ENCODE data around the gene CUX1.
A peak's percentile ranks its signal among the peaks of the same experiment; 100 is the strongest.

Gene CUX1

DNA sequence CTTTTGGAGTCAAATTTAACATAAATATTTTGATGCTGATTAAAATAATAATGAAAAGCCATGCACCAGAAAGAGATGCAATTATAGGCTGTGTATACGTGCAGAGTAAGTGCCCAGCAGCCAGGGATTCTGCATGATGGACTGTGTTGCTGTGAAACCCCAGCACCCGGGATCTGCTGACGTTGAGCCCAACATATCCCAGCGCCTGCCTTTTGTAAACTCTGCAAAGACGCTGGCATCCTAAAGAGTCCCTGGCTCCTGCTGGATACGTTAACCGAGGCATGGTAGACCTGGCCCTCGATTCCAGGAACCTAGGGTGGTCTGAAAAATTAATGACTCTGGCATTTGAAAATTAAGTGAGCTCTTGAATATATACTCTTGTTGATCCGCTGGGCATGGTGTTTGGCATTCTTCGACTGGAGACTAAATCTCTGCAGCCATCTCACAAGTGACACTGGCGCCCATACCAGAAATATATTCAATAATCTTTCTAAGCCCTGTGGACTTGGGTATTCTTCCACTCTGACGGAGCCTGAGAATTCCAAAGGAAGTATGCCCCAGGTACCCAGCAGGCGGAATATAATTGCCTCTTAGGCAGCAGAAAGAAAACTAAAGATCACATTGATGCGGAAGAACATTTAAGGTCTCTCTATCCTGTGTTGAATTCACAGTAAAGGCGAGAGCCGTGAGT is 278.0 kb downstream of the CUX1 start:
- no peak for DNase-seq

GRCh38 chr7:102096012-102096332 is 278.5 kb downstream of the CUX1 start:
- DNase-seq = no peak

DNA sequence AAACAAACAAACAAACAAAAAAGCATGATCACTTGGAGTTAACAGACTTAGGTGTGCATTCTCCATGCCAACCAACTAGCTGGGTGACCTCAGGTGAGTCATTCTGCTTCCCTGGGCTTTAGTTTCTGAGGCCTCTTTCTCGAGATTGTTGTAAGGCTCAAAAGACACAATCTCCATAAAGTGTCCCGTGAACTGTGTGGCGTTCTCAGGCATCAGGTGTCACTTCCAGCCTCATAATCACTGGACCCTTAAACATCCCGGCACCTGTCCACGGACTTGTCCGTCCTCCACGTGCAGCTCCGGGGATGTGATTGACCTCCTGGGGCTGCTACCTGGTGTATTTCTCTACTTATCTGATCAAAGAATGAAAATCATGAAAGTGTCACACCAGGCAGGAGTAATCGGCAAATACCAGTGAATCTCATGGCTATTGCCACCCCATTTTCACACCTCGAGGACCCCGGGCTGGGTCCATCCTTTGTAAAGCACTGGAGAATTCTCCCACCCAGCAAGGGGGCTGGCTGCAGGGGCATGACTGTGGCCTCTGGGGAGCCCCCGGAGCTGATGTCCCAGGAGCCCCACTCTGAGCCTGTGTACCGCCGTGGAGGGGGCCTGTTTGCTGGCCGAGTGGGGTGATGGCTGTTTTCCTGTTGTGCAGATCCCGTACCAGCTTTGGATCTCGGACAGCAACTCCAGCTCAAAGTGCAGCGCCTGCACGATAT is 279.4 kb downstream of the CUX1 start:
- DNase-seq = no peak

DNA sequence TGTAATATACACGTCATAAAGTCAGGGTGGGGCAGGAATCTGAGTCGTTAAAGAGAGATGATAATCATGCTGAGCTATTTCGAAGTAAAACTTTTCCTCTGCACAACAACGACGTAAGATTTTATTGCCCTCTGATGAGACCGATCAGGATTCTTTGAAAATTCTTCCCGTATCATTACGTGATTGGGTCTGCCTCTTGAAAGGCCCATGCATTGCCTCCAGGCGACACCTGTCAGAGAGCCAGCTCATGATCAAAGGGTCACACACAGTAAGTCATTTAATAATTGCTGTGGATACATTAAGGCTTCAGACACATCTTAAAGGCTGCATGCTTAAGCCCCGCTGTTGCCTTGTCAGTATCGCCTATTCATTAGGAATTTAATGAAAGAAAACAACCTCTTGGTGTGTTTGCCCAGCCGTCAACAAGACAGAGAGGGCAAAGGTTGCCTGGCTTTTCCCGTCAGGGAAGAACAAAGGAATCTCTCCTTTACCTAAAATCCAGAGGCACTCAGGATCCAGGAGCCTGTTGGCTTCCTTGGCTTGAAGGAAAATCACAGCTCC is 280.3 kb downstream of the CUX1 start:
- DNase-seq = no peak

- no peak for DNase-seq
Measured at GRCh38 chr7:102098986-102099385, 281.6 kb downstream of the CUX1 start.

DNA sequence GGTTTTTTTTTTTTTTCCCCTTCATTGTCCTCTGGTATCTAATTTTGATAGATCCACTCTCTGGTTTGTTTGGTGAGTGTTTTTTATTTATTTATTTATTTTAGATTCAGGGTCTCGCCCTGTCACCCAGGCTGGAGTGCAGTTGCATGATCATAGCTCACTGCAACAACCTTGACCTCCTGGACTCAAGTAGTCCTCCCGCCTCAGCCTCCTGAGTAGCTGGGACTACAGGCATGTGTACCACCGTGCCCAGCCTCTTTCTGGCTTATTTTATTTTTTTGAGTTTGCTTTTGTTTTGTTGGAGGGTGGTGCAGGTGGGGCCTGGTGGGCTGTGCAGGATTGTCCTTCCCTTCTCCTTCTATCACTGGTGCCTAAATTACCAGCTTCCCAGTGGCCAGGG is 282.0 kb downstream of the CUX1 start:
- DNase-seq = no peak

- no peak for DNase-seq
Measured at GRCh38 chr7:102101111-102101551, 283.7 kb downstream of the CUX1 start.

DNA sequence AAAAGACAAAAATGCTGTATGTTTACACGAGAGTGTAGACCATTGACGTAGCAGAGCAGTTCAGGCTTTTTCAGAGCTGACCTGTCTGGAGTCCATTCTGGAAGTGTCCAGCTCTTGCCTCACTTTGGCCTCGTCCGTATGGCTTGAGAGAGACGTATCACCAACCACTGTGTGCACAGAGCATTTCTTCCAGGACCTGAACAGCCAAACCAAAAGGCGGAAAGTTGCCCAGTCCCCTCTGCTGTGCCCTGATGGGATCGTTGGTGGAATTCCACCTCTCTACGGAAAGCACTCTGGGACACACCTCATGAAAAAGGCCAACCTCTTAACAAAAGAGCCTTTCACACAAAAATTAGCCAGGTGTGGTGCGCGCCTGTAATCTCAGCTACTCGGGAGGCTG is 284.5 kb downstream of the CUX1 start:
- no peak for DNase-seq

DNA sequence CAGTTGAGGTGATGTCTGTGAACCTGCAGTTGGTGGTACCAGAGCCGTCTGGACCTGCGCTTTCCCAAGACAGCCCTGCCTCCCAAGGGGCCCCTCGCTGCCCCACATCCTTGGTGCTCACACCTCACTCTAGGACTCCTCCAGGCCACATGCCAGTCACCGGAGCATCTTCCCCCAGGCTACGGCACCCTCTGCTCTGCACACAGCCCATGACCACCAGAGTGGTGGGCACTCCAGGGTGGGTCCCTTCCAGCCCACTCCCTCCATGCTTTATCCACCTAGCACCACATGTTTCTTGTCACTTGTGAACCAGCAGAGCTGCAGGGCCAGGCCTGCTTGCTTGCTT is 285.6 kb downstream of the CUX1 start:
- no peak for DNase-seq

DNA sequence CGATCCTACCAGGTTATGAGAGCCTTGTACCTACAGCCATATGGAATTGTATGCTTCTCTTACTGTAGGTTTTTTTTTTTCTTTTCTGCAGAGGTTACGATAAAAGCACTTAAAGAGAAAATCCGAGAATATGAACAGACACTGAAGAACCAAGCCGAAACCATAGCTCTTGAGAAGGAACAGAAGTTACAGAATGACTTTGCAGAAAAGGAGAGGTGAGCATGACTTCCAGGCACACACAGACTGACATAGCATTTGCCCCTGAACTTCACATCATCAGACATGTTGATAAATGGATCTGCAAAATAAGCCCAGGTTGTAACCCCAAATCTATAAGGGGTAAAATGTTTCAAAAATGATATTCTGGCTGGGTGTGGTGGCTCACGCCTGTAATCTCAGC is 286.8 kb downstream of the CUX1 start:
- no peak for DNase-seq

- DNase-seq = no peak
Measured at GRCh38 chr7:102106625-102107024, 289.2 kb downstream of the CUX1 start.

GRCh38 chr7:102107474-102108104 is 290.2 kb downstream of the CUX1 start:
- DNase-seq = no peak

DNA sequence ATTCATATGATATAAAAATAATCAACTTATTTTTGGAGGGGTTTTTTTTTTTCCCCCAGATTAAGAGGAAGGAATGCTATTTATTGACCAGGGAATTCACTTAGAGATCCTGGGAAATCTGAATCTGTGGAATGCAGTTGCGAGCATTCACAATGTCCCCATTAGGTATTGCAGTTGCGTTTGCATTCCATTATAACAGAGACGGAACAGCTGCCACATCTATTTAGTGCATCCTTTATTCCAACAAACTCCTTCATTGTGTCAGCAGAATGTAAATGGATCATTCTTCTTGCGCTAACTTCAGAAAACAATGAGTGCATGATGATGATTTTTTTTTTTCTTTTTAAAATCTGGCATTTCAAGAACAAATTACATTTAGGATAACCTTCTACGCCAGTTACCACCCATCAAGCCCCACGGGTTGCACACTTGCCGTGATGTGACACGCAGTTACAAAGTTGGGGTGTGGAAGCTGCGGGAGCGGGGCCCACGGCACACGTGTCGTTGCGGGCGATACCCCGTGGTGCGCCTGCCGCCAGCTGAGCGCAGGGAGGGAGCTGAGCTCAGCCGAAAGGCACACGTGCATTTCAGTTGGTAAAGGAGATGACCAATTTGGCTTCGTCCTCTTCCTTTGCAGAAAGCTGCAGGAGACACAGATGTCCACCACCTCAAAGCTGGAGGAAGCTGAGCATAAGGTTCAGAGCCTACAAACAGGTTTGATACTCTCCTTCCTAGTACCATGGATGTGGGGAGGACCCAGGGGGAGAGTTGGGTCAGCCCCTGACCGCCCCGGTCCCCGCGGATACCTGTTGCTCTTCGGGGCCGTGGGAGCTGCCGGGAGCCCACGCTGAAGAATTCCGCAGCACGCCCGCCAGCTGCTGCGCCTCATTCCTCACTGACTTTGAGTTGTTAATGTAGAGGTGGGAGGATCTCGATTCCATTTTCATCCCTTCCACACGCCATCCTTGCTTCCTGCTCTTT is 293.9 kb downstream of the CUX1 start:
- DNase-seq = peak in 39 of 58 donors; percentile 6 to 54 (median 30)

DNA sequence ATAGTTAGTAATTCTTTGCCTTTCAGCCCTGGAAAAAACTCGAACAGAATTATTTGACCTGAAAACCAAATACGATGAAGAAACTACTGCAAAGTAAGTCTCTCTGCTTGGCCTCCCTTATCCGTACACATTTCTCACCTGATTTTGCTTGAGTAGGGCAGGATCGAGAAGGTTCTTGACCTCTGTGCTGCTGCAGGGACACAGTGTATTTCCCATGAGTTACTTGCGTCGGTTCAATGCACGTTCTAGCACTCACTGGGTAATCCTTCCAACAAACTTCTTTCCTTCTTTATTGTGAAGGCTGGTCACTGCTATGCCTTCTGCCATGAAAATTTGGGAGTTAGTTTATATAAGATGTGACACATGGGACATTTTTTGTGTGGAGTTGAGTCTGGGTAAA is 297.8 kb downstream of the CUX1 start:
- DNase-seq = no peak

DNA sequence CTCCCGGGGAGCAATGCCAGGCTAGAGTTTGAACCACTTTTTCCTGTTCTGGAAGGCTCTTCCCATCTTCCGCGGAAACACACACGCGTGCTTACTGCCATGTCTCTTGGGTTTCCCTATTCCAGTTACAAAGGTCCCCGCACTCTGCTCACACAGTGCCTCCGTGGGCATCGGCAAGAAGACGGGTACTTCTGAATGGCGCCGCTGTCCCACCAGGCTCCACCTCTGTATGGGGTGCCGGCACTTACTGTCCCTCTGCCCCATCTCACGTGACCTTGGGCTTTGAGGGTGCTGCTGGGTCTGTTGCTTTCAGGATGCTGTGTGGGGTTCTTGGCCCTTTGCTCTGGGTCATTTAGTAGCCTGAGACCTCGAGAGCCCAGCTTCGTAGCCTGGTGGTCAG is 298.5 kb downstream of the CUX1 start:
- DNase-seq = no peak

- DNase-seq = no peak
Measured at GRCh38 chr7:102117743-102118142, 300.3 kb downstream of the CUX1 start.

DNA sequence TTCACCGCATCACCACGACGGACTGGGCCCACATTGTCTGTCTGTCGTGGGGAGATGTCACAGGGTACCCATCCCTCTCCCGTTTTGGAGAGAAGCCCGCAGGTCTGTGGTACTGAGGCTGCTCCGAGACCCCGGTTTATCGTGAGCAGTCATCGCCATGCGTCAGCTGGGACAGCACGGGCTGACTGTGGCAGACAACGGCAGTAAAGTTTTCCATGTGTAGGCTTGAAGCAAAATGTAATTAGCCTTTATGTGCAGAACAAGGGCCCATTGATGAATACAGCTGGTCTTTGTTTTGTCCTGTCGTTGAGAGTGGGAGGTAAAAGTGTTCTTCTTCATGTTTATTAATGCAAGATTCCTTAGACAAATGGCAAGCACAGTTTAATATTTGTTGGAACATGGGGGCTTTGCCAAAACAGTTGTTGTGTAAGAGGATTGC is 301.8 kb downstream of the CUX1 start:
- DNase-seq = peak in 37 of 58 donors; percentile 6 to 89 (median 46)

DNA sequence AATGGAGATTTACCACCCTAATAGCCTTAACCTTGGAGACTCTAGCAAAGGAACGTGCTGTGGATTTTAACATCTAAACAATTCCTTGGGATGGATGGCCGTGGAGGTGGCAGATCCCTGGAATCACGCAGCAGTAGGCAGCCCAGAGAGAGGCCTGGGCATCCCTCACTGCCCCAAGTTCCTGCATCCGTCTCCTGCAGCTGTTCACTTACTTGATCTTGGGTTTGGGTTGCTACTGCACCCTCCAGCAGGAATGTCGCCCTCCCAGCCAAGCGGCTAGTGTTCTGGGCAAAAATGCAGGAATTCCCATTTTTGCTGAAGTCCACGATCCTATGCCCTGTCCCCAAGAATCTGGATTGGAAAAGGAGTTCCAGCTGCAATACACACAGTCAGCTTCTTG is 302.5 kb downstream of the CUX1 start:
- peak in 6 of 58 donors; percentile 2 to 28 (median 10) for DNase-seq

DNA sequence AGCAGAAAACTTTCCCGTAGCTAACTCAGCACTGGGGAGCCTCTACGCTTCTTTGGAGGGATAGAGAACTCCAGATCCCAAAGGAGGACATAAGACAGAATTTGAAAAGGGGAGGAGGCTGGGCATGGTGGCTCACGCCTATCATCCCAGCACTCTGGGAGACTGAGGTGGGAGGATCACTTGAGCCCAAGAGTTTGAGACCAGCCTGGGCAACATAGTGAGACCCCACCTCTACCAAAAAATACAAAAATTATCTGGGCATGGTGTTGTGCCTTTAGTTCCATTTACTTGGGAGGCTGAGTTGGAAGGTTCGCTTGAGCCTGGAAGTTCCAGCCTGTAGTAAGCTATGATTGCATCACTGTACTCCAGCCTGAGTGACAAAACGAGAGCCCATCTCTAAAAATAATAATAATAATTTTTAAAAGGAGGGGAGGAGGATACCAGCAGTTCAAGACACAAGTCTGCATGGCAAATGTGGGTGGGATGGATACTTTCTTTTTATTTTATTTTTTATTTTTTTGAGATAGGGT is 303.3 kb downstream of the CUX1 start:
- no peak for DNase-seq

- no peak for DNase-seq
Measured at GRCh38 chr7:102122026-102122425, 304.6 kb downstream of the CUX1 start.

- no peak for DNase-seq
Measured at GRCh38 chr7:102125127-102125596, 307.7 kb downstream of the CUX1 start.
